GM19043 (cell line): ENCODE measurements around the gene MARVELD3.
"Not testable (repeated sequence)": the region's sequence is repeated elsewhere in the genome, so short reads cannot be mapped to it uniquely, and the experiment has no call there.

Experiments used
- ATAC-seq: cut with Tn5 transposase; IDR thresholded peaks from one replicate; pipeline ENCODE4 v1.9.1; 2021; ENCODE audit warnings: low read depth; ENCODE audit not compliant: unreplicated experiment

Gene MARVELD3

GRCh38 chr16:71670537-71670936 lies 44.6 kb downstream of the MARVELD3 start:
- no peak for ATAC-seq

DNA sequence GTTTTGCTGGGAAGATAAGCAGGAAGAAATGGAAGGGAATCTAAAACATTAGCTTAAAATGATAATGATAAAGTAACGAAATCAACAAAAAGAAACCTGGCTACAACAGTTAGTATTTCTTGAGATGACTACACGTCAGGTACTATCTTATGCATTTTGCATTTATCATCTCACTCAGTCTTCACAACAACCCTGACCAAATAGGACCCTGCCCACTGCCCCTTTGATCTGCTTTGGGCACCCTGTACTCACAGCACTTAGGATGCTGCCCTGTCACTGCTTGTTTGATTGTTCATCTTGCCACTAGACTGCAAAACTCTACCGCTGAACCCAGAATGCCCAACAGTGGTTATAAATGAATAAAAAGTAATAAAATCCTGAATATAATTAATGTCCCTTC lies 45.2 kb downstream of the MARVELD3 start:
- ATAC-seq, result no peak

GRCh38 chr16:71672125-71672524 lies 46.1 kb downstream of the MARVELD3 start:
- no peak for ATAC-seq

- ATAC-seq, result no peak
Observed at GRCh38 chr16:71672803-71673581, 47.0 kb downstream of the MARVELD3 start.

DNA sequence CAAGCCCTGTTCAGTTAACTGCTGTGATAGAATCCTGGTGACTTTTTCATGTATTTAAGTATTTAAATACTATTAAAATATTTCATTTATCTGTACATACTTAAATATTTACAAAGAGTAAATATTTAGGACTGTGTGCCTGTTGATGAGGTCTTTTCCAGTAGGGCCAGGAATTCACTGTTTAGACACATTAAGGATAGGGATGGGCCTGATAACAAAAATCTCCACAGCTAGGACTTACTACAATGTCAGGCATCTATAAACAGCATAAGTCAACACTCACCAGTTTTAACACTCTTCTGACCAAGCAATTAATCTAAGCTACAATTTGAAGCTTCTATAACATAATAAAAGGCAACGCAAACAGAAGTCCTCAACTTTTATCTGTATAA lies 47.6 kb downstream of the MARVELD3 start:
- ATAC-seq, result no peak

GRCh38 chr16:71674229-71674628 lies 48.2 kb downstream of the MARVELD3 start:
- no peak for ATAC-seq

GRCh38 chr16:71675380-71675779 lies 49.4 kb downstream of the MARVELD3 start:
- ATAC-seq, result no peak

- ATAC-seq, result no peak
Observed at GRCh38 chr16:71676236-71676635, 50.3 kb downstream of the MARVELD3 start.

- ATAC-seq, result no peak
Observed at GRCh38 chr16:71681360-71681759, 55.4 kb downstream of the MARVELD3 start.

DNA sequence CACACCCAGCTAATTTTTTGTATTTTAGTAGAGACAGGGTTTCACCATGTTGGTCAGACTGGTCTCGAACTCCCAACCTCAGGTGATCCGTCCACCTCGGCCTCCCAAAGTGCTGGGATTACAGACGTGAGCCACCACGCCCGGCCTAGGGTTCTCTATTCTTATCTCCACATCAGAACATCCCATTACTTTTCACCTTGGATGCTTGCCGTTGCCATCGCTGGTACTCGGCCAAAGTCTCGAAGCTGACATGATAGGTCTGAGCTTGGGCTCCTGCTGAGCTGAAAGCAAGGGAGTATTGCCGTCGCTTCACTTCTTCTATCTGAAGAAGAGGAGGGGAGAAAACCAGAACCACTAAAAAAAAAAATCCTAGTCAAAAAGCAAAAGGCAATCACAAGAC lies 58.3 kb downstream of the MARVELD3 start:
- not testable (repeated sequence) for ATAC-seq
